Suprapubic skin (tissue), 4 donors: ENCODE results near the gene GBX2. TPM values are rescaled to one million over a fixed set of nuclear protein-coding genes. Genes with fewer than 3 reads are reported as not detected.

Experiments
- DNase-seq, 2 donors: peaks; one replicate each; pipeline ENCODE4 v3.0.0-alpha.2; 2019; ENCODE audit warnings: low spot score in 2 of 2
- H3K27ac ChIP-seq: fragments of 200-600 bp; sonication (generic); one replicate; pipeline ENCODE4 v1.5.1; 2019
- H3K27me3 ChIP-seq: fragments of 200-600 bp; sonication (generic); one replicate; pipeline ENCODE4 v1.5.1; 2019
- H3K36me3 ChIP-seq: fragments of 200-600 bp; sonication (generic); one replicate; pipeline ENCODE4 v1.5.1; 2019
- H3K4me1 ChIP-seq: fragments of 200-600 bp; sonication (generic); one replicate; pipeline ENCODE4 v1.5.1; 2019
- H3K4me3 ChIP-seq: fragments of 200-600 bp; sonication (generic); one replicate; pipeline ENCODE4 v1.5.1; 2019; ENCODE audit warnings: mild to moderate bottlenecking
- H3K9me3 ChIP-seq: fragments of 200-600 bp; sonication (generic); one replicate; pipeline ENCODE4 v1.5.1; 2019
- EP300 ChIP-seq: sonication (generic); formaldehyde crosslinking; IDR thresholded peaks from one replicate; pipeline ENCODE4 v1.6.1; 2017; ENCODE audit warnings: antibody characterized with exemption
- POLR2A ChIP-seq, 2 donors: fragments of 450-650 bp; IDR thresholded peaks; one replicate each; pipeline ENCODE4 v1.6.1; 2017; ENCODE audit warnings: antibody characterized with exemption in 2 of 2, mild to moderate bottlenecking in 2 of 2, moderate library complexity in 2 of 2
- POLR2AphosphoS5 ChIP-seq, 3 donors: sonication (generic); formaldehyde crosslinking; IDR thresholded peaks; one replicate each; pipeline ENCODE4 v1.6.1; 2017; ENCODE audit warnings: antibody characterized with exemption in 3 of 3
- WGBS: methylation state at CpG from one replicate; pipeline ENCODE4 v1.1.5; 2018; 5-methylcytosine and 5-hydroxymethylcytosine counted together
- total RNA-seq, 4 donors: library from RNA; depleted of rRNA; stranded (reverse); fragments of >200 nt; gene quantifications; one replicate each; pipeline ENCODE4 v1.1.0, GENCODE V29; 2016
- TF ChIP-seq, protein P1 (sequence below), 2 donors: fragments of 200-600 bp in 1 of 2; fragments of 450-650 bp in 1 of 2; sonication (generic) in 1 of 2; IDR thresholded peaks; one replicate each; pipeline ENCODE4 v1.5.1; 2016 to 2019; ENCODE audit warnings: antibody characterized with exemption in 2 of 2, mild to moderate bottlenecking in 1 of 2, moderate library complexity in 1 of 2

Gene GBX2
- under 1 TPM in 1 of 4 donors, not detected in 3; 0.60 TPM for total RNA-seq

DNA sequence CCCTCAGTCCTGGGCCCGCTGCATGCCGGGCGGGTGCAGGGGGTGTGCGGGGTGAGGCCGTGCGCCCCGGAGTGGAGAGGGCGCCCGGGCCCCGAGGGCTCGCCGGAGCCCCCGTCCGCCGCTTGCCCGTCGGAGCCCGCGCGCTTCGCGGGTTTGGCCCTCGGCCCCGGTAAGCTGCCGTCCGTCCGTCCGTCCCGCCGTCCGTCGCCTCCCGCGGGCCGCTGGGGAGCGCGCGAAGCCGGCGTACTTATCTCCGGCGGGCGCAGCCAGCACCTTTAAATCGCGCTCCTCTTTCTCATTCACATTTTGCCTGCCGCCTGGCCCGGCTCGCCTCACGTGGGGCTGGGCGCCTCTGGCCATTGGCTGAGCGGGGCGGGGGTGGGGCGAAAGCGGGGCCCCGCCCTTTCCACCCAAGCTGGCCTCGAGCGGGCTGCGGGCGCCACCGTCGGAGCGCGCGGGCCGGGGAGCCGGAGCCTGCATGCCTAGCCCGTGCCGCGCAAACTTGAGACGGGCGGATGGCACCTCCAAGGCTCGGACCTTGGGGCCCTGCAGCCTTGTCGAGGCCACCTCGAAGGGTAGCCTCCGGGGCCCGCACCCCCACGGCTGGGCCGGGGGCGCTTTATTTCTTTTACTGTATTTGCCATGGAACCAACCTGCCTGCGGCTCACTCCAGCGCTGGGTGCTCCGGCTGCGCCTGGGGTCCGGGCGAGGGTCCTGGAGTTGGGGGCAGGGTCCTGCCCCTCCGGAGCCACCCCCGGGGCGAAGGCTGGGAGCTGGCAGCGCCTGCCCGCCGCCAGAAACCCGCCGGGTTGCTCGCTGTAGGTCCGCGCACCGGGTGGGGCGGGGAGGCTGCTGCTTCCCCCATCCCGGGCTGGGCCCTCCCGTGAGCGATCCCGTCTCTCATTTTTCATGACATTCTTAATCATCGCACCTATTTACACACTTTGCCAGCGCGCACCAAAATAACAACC is at the start of gene GBX2:
Gene GBX2, minus strand, starts transcription at position 277 of the 971 bp plus-strand sequence. CDS start 415 bp downstream, outside the sequence.
- H3K36me3 ChIP-seq = no peaks in the 10 kb centered on the region
- peaks cover 94% of the 10 kb centered on the region for H3K4me1 ChIP-seq
- WGBS = 4% methylated on average over 27 of the region's 105 CpGs
- peaks cover 100% of the 10 kb centered on the region for H3K27me3 ChIP-seq
- no peak for TF ChIP-seq POLR2A (IDR thresholded peaks at IDR 0.05)
- no peak for TF ChIP-seq POLR2AphosphoS5 (IDR thresholded peaks at IDR 0.05)
- TF ChIP-seq, protein P1, sequence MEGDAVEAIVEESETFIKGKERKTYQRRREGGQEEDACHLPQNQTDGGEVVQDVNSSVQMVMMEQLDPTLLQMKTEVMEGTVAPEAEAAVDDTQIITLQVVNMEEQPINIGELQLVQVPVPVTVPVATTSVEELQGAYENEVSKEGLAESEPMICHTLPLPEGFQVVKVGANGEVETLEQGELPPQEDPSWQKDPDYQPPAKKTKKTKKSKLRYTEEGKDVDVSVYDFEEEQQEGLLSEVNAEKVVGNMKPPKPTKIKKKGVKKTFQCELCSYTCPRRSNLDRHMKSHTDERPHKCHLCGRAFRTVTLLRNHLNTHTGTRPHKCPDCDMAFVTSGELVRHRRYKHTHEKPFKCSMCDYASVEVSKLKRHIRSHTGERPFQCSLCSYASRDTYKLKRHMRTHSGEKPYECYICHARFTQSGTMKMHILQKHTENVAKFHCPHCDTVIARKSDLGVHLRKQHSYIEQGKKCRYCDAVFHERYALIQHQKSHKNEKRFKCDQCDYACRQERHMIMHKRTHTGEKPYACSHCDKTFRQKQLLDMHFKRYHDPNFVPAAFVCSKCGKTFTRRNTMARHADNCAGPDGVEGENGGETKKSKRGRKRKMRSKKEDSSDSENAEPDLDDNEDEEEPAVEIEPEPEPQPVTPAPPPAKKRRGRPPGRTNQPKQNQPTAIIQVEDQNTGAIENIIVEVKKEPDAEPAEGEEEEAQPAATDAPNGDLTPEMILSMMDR (IDR thresholded peaks at IDR 0.05) = no peak
- no peak for TF ChIP-seq EP300
- no peaks in the 10 kb centered on the region for H3K9me3 ChIP-seq
- peak within 1 kb of the TSS; percentile 48 for H3K4me3 ChIP-seq
- H3K27ac ChIP-seq = no peak within 1 kb of the TSS
- DNase-seq = no peak

DNA sequence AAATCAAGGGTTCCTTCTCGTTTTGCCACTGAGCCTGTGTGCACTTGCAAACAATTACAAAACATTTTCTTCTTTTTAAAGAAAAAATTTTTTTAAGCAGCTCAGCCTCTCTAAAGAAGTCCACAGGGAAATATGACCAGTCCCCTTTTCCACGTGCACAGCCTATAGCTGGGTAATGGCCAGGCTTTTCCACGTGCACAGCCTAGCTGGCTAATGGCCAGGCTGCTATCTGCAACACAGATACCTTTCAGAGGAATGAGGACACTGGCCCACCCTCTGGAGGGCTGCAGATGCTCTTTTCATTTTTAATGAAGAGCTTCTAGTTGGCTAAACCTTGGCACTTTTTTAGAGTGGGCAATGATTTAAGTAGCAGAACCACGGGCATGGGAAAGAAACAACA is 49.7 kb upstream of the GBX2 start:
- Histone ChIP-seq H3K36me3 (no peaks in the 10 kb centered on the region), H3K4me1 (no peaks in the 10 kb centered on the region), H3K4me3 (no peak overlapping the region), H3K9me3 (no peaks in the 10 kb centered on the region), H3K27ac (no peak overlapping the region), H3K27me3 (peaks cover 45% of the 10 kb centered on the region)
- WGBS = 30% methylated on average over 4 of the region's 4 CpGs
- TF ChIP-seq, protein P1 (IDR thresholded peaks at IDR 0.05) = no peak
- no peak for TF ChIP-seq POLR2AphosphoS5 (IDR thresholded peaks at IDR 0.05)
- no peak for TF ChIP-seq EP300
- TF ChIP-seq POLR2A (IDR thresholded peaks at IDR 0.05) = no peak
- peak in 1 of 2 donors; percentile 44 for DNase-seq

DNA sequence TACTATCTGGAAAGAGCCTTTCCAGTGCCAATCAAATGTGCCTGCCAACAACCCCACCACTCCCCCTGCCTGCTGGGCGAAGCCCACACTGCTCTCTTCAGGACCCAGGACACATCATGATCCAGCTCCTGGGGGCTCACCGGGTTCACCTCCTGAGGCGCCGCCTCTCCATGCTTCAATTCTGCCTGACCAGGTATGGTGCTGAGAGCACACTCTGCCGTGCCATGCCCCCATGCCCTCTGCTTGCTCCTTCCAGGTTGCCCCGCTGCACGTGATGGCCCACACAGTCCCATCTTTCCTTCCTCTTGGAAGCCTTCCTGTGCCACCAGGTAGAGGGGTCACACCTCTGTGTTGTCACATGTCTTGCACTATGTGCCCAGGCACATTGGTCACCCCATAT is 48.5 kb upstream of the GBX2 start:
- TF ChIP-seq POLR2AphosphoS5 (IDR thresholded peaks at IDR 0.05) = no peak
- TF ChIP-seq, protein P1 (IDR thresholded peaks at IDR 0.05) = no peak
- no peak for TF ChIP-seq EP300
- no peak for TF ChIP-seq POLR2A (IDR thresholded peaks at IDR 0.05)
- Histone ChIP-seq H3K27me3 (peaks cover 49% of the 10 kb centered on the region), H3K9me3 (no peaks in the 10 kb centered on the region), H3K4me1 (no peaks in the 10 kb centered on the region), H3K4me3 (no peak overlapping the region), H3K36me3 (no peaks in the 10 kb centered on the region), H3K27ac (no peak overlapping the region)
- 96% methylated on average over 7 of the region's 7 CpGs for WGBS
- DNase-seq = peak in 1 of 2 donors; percentile 44

DNA sequence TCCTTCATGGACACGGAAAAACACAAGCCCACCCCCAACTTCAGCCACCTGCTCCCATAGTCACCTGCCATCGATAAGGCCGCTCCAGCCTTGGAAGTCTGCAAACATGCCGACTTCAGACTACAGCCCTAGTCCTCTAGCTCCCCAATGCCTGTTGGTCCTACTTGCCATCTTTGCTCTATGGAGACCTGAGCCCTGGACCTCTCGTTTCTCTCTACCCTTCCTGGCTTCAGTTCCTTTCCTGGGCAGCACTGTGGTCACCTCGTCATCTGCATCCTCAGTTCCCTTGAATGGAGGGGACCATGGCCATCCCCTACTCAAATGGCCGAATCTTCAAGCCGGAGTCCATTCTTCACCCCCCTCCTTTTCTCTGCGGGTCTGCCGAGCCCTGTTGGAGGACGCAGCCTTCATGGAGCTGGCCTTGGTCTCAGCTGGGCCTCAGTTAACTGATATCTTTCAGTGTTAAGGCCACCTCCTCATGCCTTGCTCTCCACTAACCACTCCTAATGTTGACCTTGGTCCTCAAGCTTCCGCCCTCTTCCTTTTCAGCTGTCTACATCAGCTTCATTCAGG is 47.7 kb upstream of the GBX2 start:
- Histone ChIP-seq H3K27me3 (peaks cover 55% of the 10 kb centered on the region), H3K4me1 (no peaks in the 10 kb centered on the region), H3K9me3 (no peaks in the 10 kb centered on the region), H3K27ac (no peak overlapping the region), H3K36me3 (no peaks in the 10 kb centered on the region), H3K4me3 (no peak overlapping the region)
- 94% methylated on average over 12 of the region's 12 CpGs for WGBS
- no peak for DNase-seq
- TF ChIP-seq POLR2AphosphoS5 (IDR thresholded peaks at IDR 0.05) (no peak), POLR2A (IDR thresholded peaks at IDR 0.05) (no peak), EP300 (no peak)
- TF ChIP-seq, protein P1 (IDR thresholded peaks at IDR 0.05) = no peak

DNA sequence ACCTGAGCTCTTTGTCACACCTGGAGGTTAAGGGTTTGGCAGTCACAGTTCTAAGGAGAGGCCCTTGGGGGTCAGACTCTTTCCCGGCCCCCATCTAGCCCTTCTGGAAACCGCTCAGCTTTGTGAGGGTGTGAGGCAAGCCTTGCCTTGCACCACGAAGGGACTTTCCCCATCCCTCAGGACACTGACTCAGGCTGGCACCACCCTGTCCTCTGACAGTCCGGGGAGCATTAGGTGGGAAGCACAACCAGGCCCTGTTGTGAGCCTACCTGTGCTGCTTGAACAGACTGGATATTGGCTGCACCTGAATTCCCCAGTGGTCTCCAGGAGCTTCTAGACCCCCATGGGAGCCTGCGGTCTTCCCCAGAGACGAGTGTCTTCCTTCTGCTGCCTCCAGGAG is 47.0 kb upstream of the GBX2 start:
- Histone ChIP-seq H3K4me3 (no peak overlapping the region), H3K27ac (no peak overlapping the region), H3K27me3 (peaks cover 55% of the 10 kb centered on the region), H3K4me1 (no peaks in the 10 kb centered on the region), H3K36me3 (no peaks in the 10 kb centered on the region), H3K9me3 (no peaks in the 10 kb centered on the region)
- TF ChIP-seq EP300 (no peak), POLR2A (IDR thresholded peaks at IDR 0.05) (no peak), POLR2AphosphoS5 (IDR thresholded peaks at IDR 0.05) (no peak)
- TF ChIP-seq, protein P1 (IDR thresholded peaks at IDR 0.05) = no peak
- 61% methylated on average over 3 of the region's 6 CpGs for WGBS
- DNase-seq = no peak
